ENCODE data around the gene CENPF.

Gene CENPF

GRCh38 chr1:214583113-214583512 is 19.9 kb upstream of the CENPF start:
- no peaks in the 10 kb centered on the region for H3K36me3 ChIP-seq (ENCODE audit: control insufficient read depth, low read length)
- H3K27ac ChIP-seq (ENCODE audit: low read depth, low read length): no peak overlapping the region
- H3K79me2 ChIP-seq (ENCODE audit: control insufficient read depth, low read length): no peaks in the 10 kb centered on the region
- H3K4me2 ChIP-seq (ENCODE audit: low read length): no peak overlapping the region
- TF ChIP-seq CTCF (IDR thresholded peaks at IDR 0.05; ENCODE audit: low read depth, low read length, poor library complexity, severe bottlenecking) (no peak), EZH2phosphoT487 (IDR thresholded peaks at IDR 0.05; ENCODE audit: borderline replicate concordance, low read length) (no peak)
- peaks cover 5% of the 10 kb centered on the region; the same call in 1 of the 2 replicates for H3K4me1 ChIP-seq (ENCODE audit: control insufficient read depth, low read length)
- peaks cover 10% of the 10 kb centered on the region; the same call in 1 of the 2 replicates for H3K27me3 ChIP-seq (ENCODE audit: control insufficient read depth, low read length)
- no peaks in the 10 kb centered on the region for H3K9me3 ChIP-seq (ENCODE audit: control insufficient read depth, insufficient read depth, low read length)
- no peaks in the 10 kb centered on the region for H3F3A ChIP-seq (ENCODE audit: control insufficient read depth, insufficient read depth)
- H3K4me3 ChIP-seq (ENCODE audit: low read length): no peak overlapping the region
- H4K20me1 ChIP-seq (ENCODE audit: control insufficient read depth, insufficient read depth, low read depth, low read length): no peaks in the 10 kb centered on the region
- no peaks in the 10 kb centered on the region for H3K9me2 ChIP-seq (replicated peaks; ENCODE audit: control insufficient read depth, low read length)

GRCh38 chr1:214583824-214584554 is 19.0 kb upstream of the CENPF start:
- Histone ChIP-seq H3K9me2 (replicated peaks; ENCODE audit: control insufficient read depth, low read length) (no peaks in the 10 kb centered on the region), H3K79me2 (ENCODE audit: control insufficient read depth, low read length) (no peaks in the 10 kb centered on the region), H3K27ac (ENCODE audit: low read depth, low read length) (no peak overlapping the region), H3F3A (ENCODE audit: control insufficient read depth, insufficient read depth) (no peaks in the 10 kb centered on the region), H3K4me2 (ENCODE audit: low read length) (no peak overlapping the region), H3K36me3 (ENCODE audit: control insufficient read depth, low read length) (no peaks in the 10 kb centered on the region), H3K4me3 (ENCODE audit: low read length) (no peak overlapping the region), H3K27me3 (ENCODE audit: control insufficient read depth, low read length) (peaks cover 10% of the 10 kb centered on the region; the same call in 1 of the 2 replicates), H3K9me3 (ENCODE audit: control insufficient read depth, insufficient read depth, low read length) (no peaks in the 10 kb centered on the region), H4K20me1 (ENCODE audit: control insufficient read depth, insufficient read depth, low read depth, low read length) (no peaks in the 10 kb centered on the region), H3K4me1 (ENCODE audit: control insufficient read depth, low read length) (peaks cover 4% of the 10 kb centered on the region; the same call in 1 of the 2 replicates)
- TF ChIP-seq EZH2phosphoT487 (IDR thresholded peaks at IDR 0.05; ENCODE audit: borderline replicate concordance, low read length) (no peak), CTCF (IDR thresholded peaks at IDR 0.05; ENCODE audit: low read depth, low read length, poor library complexity, severe bottlenecking) (no peak)

- no peak overlapping the region for H3K4me3 ChIP-seq (ENCODE audit: low read length)
- TF ChIP-seq CTCF (IDR thresholded peaks at IDR 0.05; ENCODE audit: low read depth, low read length, poor library complexity, severe bottlenecking): peak; percentile 61
- TF ChIP-seq EZH2phosphoT487 (IDR thresholded peaks at IDR 0.05; ENCODE audit: borderline replicate concordance, low read length): no peak
- H3F3A ChIP-seq (ENCODE audit: control insufficient read depth, insufficient read depth): no peaks in the 10 kb centered on the region
- H3K27ac ChIP-seq (ENCODE audit: low read depth, low read length): no peak overlapping the region
- no peaks in the 10 kb centered on the region for H4K20me1 ChIP-seq (ENCODE audit: control insufficient read depth, insufficient read depth, low read depth, low read length)
- no peaks in the 10 kb centered on the region for H3K9me3 ChIP-seq (ENCODE audit: control insufficient read depth, insufficient read depth, low read length)
- no peaks in the 10 kb centered on the region for H3K9me2 ChIP-seq (replicated peaks; ENCODE audit: control insufficient read depth, low read length)
- H3K36me3 ChIP-seq (ENCODE audit: control insufficient read depth, low read length): no peaks in the 10 kb centered on the region
- peaks cover 10% of the 10 kb centered on the region; the same call in 1 of the 2 replicates for H3K27me3 ChIP-seq (ENCODE audit: control insufficient read depth, low read length)
- no peak overlapping the region for H3K4me2 ChIP-seq (ENCODE audit: low read length)
- no peaks in the 10 kb centered on the region for H3K4me1 ChIP-seq (ENCODE audit: control insufficient read depth, low read length)
- H3K79me2 ChIP-seq (ENCODE audit: control insufficient read depth, low read length): no peaks in the 10 kb centered on the region
Measured at GRCh38 chr1:214584805-214585766, 17.9 kb upstream of the CENPF start.
